ENCODE data around the gene KRT81.

GRCh38 chr12:52242442-52243258, 48.7 kb downstream of the KRT81 start:
- TF ChIP-seq, protein P1, sequence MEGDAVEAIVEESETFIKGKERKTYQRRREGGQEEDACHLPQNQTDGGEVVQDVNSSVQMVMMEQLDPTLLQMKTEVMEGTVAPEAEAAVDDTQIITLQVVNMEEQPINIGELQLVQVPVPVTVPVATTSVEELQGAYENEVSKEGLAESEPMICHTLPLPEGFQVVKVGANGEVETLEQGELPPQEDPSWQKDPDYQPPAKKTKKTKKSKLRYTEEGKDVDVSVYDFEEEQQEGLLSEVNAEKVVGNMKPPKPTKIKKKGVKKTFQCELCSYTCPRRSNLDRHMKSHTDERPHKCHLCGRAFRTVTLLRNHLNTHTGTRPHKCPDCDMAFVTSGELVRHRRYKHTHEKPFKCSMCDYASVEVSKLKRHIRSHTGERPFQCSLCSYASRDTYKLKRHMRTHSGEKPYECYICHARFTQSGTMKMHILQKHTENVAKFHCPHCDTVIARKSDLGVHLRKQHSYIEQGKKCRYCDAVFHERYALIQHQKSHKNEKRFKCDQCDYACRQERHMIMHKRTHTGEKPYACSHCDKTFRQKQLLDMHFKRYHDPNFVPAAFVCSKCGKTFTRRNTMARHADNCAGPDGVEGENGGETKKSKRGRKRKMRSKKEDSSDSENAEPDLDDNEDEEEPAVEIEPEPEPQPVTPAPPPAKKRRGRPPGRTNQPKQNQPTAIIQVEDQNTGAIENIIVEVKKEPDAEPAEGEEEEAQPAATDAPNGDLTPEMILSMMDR (IDR thresholded peaks at IDR 0.05): no peak
- TF ChIP-seq POLR2A (IDR thresholded peaks at IDR 0.05): no peak
